ENCODE data around the gene ANKS1B.

The ANKS1B gene

DNA sequence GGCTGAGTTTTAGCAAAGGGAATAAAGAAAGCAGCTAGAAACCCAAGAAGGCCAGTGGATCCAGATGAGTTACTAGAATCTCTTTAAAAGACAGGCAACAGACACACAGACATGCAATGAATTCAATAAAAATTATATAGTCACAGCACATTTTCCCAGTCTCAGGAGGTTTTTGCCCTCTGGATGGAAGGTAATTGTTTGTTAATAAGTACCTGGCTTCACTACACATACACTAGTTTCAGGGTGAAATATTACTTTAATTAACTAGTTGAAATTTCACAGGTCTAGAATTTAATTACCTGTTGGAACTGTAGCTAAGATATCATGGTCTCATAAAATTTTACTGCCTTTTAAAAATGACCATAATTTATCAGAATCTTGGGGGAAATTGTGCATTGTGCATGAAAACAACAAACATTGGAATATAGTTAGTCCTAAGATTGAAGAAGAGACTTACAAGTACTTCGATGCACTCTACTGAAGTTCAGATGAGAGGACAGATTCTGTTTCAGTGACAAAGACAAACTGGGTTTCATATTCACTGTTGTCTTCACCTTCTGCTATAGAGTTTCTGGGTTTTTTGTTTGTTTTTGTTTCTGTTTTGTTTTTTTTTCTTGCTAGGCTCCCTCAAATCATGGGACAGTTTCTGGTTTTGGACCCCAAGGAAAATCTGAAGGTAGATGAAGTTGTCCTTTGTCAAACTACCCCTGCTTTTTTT, 614.2 kb downstream of the ANKS1B start:
- Histone ChIP-seq H3K27me3 (no peaks in the 10 kb centered on the region), H3K4me3 (ENCODE audit: low read depth, low read length) (no peak overlapping the region), H3K9me3 (no peaks in the 10 kb centered on the region), H3K4me1 (no peaks in the 10 kb centered on the region), H3K36me3 (no peaks in the 10 kb centered on the region)
- TF ChIP-seq, protein P1, sequence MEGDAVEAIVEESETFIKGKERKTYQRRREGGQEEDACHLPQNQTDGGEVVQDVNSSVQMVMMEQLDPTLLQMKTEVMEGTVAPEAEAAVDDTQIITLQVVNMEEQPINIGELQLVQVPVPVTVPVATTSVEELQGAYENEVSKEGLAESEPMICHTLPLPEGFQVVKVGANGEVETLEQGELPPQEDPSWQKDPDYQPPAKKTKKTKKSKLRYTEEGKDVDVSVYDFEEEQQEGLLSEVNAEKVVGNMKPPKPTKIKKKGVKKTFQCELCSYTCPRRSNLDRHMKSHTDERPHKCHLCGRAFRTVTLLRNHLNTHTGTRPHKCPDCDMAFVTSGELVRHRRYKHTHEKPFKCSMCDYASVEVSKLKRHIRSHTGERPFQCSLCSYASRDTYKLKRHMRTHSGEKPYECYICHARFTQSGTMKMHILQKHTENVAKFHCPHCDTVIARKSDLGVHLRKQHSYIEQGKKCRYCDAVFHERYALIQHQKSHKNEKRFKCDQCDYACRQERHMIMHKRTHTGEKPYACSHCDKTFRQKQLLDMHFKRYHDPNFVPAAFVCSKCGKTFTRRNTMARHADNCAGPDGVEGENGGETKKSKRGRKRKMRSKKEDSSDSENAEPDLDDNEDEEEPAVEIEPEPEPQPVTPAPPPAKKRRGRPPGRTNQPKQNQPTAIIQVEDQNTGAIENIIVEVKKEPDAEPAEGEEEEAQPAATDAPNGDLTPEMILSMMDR (IDR thresholded peaks at IDR 0.05; ENCODE audit: low read depth, low read length): no peak
- DNase-seq: no peak

DNA sequence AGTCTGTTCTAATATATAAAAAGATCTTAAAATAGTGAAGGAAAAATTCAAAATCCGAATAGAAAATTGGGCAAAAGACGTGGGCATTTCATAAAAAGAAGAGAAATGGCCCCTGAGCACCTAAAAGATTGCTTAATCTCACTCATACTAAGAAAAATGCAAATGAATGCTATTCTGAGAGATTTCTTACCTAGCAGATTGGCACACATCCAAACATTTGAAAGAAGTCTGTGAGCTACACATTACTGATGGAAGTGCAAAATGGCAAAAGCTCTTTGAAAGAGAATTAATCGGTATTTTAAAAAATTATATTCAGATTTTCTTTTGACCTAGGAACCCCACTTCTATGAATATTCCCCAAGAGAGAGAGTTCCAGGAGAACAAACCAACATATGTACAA, 617.6 kb downstream of the ANKS1B start:
- Histone ChIP-seq H3K27me3 (no peaks in the 10 kb centered on the region), H3K4me3 (ENCODE audit: low read depth, low read length) (no peak overlapping the region), H3K9me3 (no peaks in the 10 kb centered on the region), H3K36me3 (no peaks in the 10 kb centered on the region), H3K4me1 (no peaks in the 10 kb centered on the region)
- DNase-seq: no peak
- TF ChIP-seq, protein P1 (IDR thresholded peaks at IDR 0.05; ENCODE audit: low read depth, low read length): no peak

DNA sequence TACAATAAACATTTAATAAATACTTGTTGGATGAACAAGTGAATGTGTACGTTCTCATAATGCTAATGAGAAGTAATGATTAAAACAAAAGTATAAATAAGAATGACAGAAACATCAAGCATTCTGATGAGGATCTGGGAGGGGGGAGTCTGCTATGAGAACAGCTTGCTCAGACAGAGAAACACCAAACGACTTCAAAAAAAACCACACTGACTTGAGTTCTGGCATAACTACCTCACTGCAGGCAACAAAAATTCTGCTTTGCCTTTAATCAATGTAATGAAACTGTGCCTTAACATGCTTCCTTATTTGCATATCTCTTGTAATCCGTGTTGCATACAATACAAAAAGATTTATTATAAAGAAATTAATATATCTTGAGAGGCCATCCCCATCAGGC, 632.5 kb downstream of the ANKS1B start:
- H3K36me3 ChIP-seq: no peaks in the 10 kb centered on the region
- no peak overlapping the region for H3K4me3 ChIP-seq (ENCODE audit: low read depth, low read length)
- H3K4me1 ChIP-seq: no peaks in the 10 kb centered on the region
- no peaks in the 10 kb centered on the region for H3K27me3 ChIP-seq
- TF ChIP-seq, protein P1 (IDR thresholded peaks at IDR 0.05; ENCODE audit: low read depth, low read length): no peak
- H3K9me3 ChIP-seq: no peaks in the 10 kb centered on the region
- DNase-seq: no peak

DNA sequence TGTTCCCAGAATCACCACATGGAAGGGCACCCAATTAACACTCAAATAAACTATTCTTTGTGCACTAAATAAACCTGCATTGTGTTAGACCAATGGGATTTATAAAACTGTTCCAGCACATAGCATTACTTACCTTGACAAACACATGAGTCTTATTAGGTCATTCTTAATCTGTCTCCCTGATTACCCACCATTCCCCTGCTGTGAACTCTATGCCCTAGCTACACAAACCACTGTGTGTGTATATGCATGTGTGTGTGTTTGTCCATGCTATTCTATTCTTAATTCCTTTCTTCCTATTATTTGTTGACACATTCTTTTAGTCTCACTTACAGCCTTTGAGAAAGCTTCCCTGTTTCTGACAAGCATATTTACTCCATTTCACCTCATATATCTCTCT, 640.8 kb downstream of the ANKS1B start:
- no peaks in the 10 kb centered on the region for H3K4me1 ChIP-seq
- no peak for DNase-seq
- TF ChIP-seq, protein P1 (IDR thresholded peaks at IDR 0.05; ENCODE audit: low read depth, low read length): no peak
- no peak overlapping the region for H3K4me3 ChIP-seq (ENCODE audit: low read depth, low read length)
- H3K36me3 ChIP-seq: no peaks in the 10 kb centered on the region
- no peaks in the 10 kb centered on the region; the same call in 1 of the 2 replicates for H3K9me3 ChIP-seq
- H3K27me3 ChIP-seq: no peaks in the 10 kb centered on the region

DNA sequence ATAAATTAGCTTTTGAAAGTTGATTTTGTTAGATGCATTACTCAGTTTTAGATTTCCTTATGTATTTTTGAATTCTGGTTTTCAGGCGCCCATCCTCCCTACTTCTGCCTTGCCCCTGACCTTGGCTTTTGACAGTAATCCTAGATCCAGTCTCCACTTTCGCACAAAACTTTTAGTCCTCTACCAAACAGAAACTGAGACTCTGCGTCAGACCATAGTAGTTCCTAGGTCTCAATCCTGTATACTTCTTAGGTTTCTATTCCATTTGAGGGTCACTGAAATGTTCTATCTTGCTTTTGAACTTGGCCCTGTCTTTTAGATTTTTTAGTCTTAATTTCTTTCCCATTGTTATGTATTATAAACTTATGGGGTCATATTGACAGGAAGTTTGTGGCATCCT, 645.1 kb downstream of the ANKS1B start:
- no peak for DNase-seq
- H3K4me1 ChIP-seq: no peaks in the 10 kb centered on the region
- H3K36me3 ChIP-seq: no peaks in the 10 kb centered on the region
- H3K9me3 ChIP-seq: no peaks in the 10 kb centered on the region; the same call in 1 of the 2 replicates
- no peak overlapping the region for H3K4me3 ChIP-seq (ENCODE audit: low read depth, low read length)
- H3K27me3 ChIP-seq: no peaks in the 10 kb centered on the region
- TF ChIP-seq, protein P1 (IDR thresholded peaks at IDR 0.05; ENCODE audit: low read depth, low read length): no peak

DNA sequence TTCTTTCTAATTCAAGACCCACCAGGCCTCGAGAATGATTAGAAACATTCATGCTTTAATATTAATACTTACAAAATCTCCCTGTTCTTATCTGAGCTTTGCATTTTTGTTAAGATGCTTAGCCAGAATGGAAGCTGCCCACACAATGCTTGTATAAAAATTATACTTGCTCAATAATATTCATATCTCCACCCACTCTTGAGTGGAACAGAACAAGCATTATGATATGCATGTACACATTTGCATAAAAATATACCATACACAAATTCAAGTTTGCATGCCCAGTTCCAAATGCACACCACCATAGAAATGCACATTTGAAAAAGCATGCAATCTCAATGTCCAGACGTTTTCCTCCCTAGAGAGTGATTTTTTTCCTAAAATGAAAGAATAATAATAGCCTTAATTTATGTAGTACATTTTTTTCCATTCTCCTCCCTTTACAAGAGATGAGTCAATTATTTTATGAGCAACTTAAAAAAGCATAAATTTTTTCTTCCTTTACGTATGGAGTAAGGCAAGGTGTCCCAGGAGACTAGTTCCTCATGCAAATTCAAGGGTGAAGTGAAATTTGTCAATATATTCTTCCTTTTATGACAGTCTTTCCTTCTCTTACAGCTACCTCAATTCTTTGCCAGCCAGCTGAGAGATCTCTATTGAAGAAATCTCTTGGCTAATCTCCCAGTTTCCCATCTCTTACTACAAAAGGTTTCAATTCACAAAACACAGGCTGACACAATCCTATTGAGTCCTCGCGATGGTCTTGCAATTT, 650.3 kb downstream of the ANKS1B start:
- no peak for DNase-seq
- Histone ChIP-seq H3K4me3 (ENCODE audit: low read depth, low read length) (no peak overlapping the region), H3K4me1 (no peaks in the 10 kb centered on the region), H3K36me3 (no peaks in the 10 kb centered on the region), H3K27me3 (no peaks in the 10 kb centered on the region), H3K9me3 (no peaks in the 10 kb centered on the region; the same call in 1 of the 2 replicates)
- TF ChIP-seq, protein P1 (IDR thresholded peaks at IDR 0.05; ENCODE audit: low read depth, low read length): no peak
